Calu3 (cell line): ENCODE results near the gene RPAIN. TPM values are rescaled to one million over a fixed set of nuclear protein-coding genes. Genes with fewer than 3 reads are reported as not detected.

Experiments
- BruUV-seq: library from RNA; stranded (reverse); fragments of 400-500 nt; replicated peaks from 2 replicates; lab custom pipeline; 2021; lab: Mats Ljungman, UMichigan
- CTCF ChIA-PET: fragments of 300-600 bp; sonication (Branson Sonifier 250); formaldehyde crosslinking; loops from one replicate; lab custom pipeline; 2022; ENCODE audit warnings: antibody characterized with exemption; lab: Charles Lee
- DNase-seq: peaks from one replicate; pipeline ENCODE4 v3.0.0; 2022
- H3K27ac Mint-ChIP-seq: one replicate; pipeline ENCODE4 v1.8.0; 2022; ENCODE audit warnings: mixed read lengths; ENCODE audit not compliant: unreplicated experiment
- H3K27me3 Mint-ChIP-seq: one replicate; pipeline ENCODE4 v1.8.0; 2022; ENCODE audit warnings: mixed read lengths; ENCODE audit not compliant: unreplicated experiment
- H3K36me3 Mint-ChIP-seq: one replicate; pipeline ENCODE4 v1.8.0; 2022; ENCODE audit warnings: mild to moderate bottlenecking, moderate library complexity, mixed read lengths; ENCODE audit not compliant: insufficient read depth, unreplicated experiment
- H3K4me1 Mint-ChIP-seq: one replicate; pipeline ENCODE4 v1.8.0; 2022; ENCODE audit warnings: mild to moderate bottlenecking, low read depth, mixed read lengths; ENCODE audit not compliant: unreplicated experiment
- H3K4me3 Mint-ChIP-seq: one replicate; pipeline ENCODE4 v1.8.0; 2022; ENCODE audit warnings: mild to moderate bottlenecking, low read depth, moderate library complexity, mixed read lengths; ENCODE audit not compliant: unreplicated experiment
- H3K9me3 Mint-ChIP-seq: one replicate; pipeline ENCODE4 v1.8.0; 2022; ENCODE audit warnings: low read depth, mixed read lengths; ENCODE audit not compliant: unreplicated experiment
- intact Hi-C: fragments of 100-400 bp; cut with micrococcal nuclease; formaldehyde crosslinking; loops from one replicate; pipeline ENCODE4 v1.10.0; 2022; ENCODE audit not compliant: unreplicated experiment
- total RNA-seq: library from RNA; stranded (reverse); gene quantifications from 2 replicates; pipeline ENCODE4 v1.2.3, GENCODE V29; 2022
- TF ChIP-seq, protein P1 (sequence below): fragments of 200-600 bp; IDR thresholded peaks from one replicate; pipeline ENCODE4 v1.8.0; 2022; ENCODE audit warnings: antibody characterized with exemption; ENCODE audit not compliant: unreplicated experiment

The RPAIN gene
- total RNA-seq, 1 experiment from 2014 or later: 42.0 TPM

DNA sequence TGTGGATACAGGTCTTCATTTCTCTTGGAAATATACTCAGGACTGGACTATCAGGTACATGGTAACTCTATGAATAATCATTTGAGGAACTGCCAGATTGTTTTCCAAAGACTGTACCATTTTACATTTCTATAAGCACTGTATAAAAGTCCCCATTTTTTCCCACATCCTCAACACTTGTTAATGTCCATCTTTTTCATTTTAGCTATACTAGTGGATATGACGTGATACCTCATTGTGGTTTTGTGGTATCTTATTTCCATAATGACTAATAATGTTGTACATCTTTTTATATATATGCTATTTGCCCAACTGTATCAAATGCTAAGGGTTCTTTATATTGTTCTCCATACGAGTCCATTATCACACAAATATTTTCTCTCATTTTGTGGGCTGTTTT is 23.4 kb upstream of the RPAIN start:
- intact Hi-C loops: no loop called here
- no peak overlapping the region for H3K4me3 Mint-ChIP-seq
- TF ChIP-seq, protein P1, sequence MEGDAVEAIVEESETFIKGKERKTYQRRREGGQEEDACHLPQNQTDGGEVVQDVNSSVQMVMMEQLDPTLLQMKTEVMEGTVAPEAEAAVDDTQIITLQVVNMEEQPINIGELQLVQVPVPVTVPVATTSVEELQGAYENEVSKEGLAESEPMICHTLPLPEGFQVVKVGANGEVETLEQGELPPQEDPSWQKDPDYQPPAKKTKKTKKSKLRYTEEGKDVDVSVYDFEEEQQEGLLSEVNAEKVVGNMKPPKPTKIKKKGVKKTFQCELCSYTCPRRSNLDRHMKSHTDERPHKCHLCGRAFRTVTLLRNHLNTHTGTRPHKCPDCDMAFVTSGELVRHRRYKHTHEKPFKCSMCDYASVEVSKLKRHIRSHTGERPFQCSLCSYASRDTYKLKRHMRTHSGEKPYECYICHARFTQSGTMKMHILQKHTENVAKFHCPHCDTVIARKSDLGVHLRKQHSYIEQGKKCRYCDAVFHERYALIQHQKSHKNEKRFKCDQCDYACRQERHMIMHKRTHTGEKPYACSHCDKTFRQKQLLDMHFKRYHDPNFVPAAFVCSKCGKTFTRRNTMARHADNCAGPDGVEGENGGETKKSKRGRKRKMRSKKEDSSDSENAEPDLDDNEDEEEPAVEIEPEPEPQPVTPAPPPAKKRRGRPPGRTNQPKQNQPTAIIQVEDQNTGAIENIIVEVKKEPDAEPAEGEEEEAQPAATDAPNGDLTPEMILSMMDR: no peak
- no peak overlapping the region for H3K27ac Mint-ChIP-seq
- DNase-seq: no peak
- H3K36me3 Mint-ChIP-seq: peaks cover 37% of the 10 kb centered on the region
- no peaks in the 10 kb centered on the region for H3K4me1 Mint-ChIP-seq
- CTCF ChIA-PET: no interaction called here
- no TSS peak for BruUV-seq
- H3K27me3 Mint-ChIP-seq: no peaks in the 10 kb centered on the region
- no peaks in the 10 kb centered on the region for H3K9me3 Mint-ChIP-seq

DNA sequence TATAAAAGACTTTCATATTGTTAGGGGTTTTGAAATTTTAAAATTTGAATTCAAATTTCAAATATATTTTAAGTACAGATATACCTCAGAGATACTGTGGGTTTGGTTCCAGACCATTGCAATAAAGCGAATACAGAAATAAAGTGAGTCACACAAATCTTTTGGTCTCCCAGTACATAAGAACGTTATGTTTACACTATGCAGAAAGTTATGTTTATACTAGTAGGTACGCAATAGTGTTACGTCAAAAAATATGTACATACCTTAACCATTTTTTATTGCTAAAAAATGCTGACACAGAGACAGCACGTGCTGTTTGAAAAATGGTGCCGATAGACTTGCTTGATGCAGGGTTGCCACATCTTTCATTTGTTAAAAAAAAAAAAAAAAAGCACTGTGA is 20.2 kb upstream of the RPAIN start:
- peaks cover 25% of the 10 kb centered on the region for H3K36me3 Mint-ChIP-seq

DNA sequence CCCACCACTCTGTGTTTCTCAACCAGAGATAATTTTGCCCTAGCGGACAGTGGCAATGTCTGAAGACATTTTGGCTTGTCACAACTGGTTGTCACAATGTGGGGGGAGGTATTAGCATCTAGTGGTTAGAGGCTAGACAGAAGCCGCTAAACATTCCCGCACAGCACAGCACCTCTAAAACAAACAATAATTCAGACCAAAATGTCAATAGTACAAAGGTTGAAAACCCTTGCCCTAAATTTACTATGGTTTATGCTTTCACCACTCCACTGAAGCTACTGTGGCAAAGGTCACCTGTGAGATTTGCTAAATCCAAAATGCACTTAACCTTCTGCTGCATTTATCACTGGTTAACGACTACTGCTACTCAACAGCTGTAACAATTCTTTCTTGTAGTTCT is 14.6 kb upstream of the RPAIN start:
- BruUV-seq: no TSS peak
- CTCF ChIA-PET: no interaction called here
- no peaks in the 10 kb centered on the region for H3K27me3 Mint-ChIP-seq
- TF ChIP-seq, protein P1: no peak
- H3K36me3 Mint-ChIP-seq: peaks cover 10% of the 10 kb centered on the region
- peaks cover under 1% of the 10 kb centered on the region for H3K4me1 Mint-ChIP-seq
- no peak overlapping the region for H3K27ac Mint-ChIP-seq
- intact Hi-C loops: no loop called here
- DNase-seq: no peak
- H3K4me3 Mint-ChIP-seq: no peak overlapping the region
- H3K9me3 Mint-ChIP-seq: no peaks in the 10 kb centered on the region

More for the DNA sequence above, 20.2 kb upstream of the RPAIN start:
- Mint-ChIP-seq H3K27me3 (no peaks in the 10 kb centered on the region), H3K27ac (no peak overlapping the region), H3K4me3 (no peak overlapping the region), H3K9me3 (no peaks in the 10 kb centered on the region), H3K4me1 (no peaks in the 10 kb centered on the region)
- BruUV-seq: no TSS peak
- intact Hi-C loops: no loop called here
- CTCF ChIA-PET: no interaction called here
- TF ChIP-seq, protein P1: no peak
- DNase-seq: no peak

DNA sequence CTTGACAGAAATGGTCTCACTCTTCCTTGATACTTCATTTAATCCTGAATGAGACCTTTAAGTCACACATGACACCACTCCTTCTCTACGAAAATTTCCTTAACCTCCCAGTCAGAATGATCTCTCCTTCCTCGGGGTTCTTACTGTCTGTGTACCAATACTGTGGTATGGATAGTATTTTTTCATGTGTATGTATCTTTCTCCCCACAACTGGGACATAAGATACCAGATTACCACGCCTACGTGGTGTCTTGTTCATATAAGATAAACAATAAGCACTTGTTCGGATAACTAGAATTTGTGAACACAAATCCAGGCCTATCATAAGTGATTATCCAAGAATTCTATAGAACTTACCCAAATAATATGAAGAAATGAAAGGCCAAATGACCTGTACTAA is 11.8 kb upstream of the RPAIN start:
- H3K9me3 Mint-ChIP-seq: no peaks in the 10 kb centered on the region
- H3K4me3 Mint-ChIP-seq: no peak overlapping the region
- intact Hi-C loops: no loop called here
- H3K36me3 Mint-ChIP-seq: peaks cover 32% of the 10 kb centered on the region
- CTCF ChIA-PET: no interaction called here
- DNase-seq: no peak
- no peak overlapping the region for H3K27ac Mint-ChIP-seq
- BruUV-seq: no TSS peak
- H3K27me3 Mint-ChIP-seq: no peaks in the 10 kb centered on the region
- TF ChIP-seq, protein P1: no peak
- peaks cover 14% of the 10 kb centered on the region for H3K4me1 Mint-ChIP-seq
